HepG2 (cell line): ENCODE results near the gene HOXD4. TPM values are rescaled to one million over a fixed set of nuclear protein-coding genes. Genes with fewer than 3 reads are reported as not detected.

ENCODE experiments used
- ATAC-seq: fragments of 200-7000 bp; cut with Tn5 transposase; 3 replicates; pipeline ENCODE4 v1.9.1; 2020; ENCODE audit warnings: mild to moderate bottlenecking, moderate library complexity
- BruUV-seq: library from RNA; stranded (reverse); fragments of 400-500 nt; replicated peaks from 2 replicates; lab custom pipeline; 2021; lab: Mats Ljungman, UMichigan
- CTCF ChIA-PET: fragments of 300-600 bp; formaldehyde crosslinking; extraction: SDS; loops from one replicate; lab custom pipeline; 2021; ENCODE audit warnings: low total read pairs, inconsistent platforms, low intra/inter-chr PET ratio; lab: Yijun Ruan, JAX
- POLR2A ChIA-PET: fragments of 350-600 bp; sonication (Branson Sonifier 250); formaldehyde crosslinking; loops from one replicate; lab custom pipeline; 2020; ENCODE audit warnings: antibody characterized with exemption, inconsistent platforms; lab: Yijun Ruan, JAX
- DNase-seq: peaks from one replicate; pipeline ENCODE4 v3.0.0-alpha.2; 2015; ENCODE audit warnings: low spot score
- FAIRE-seq: peaks from 3 replicates; lab custom pipeline; 2011; peaks lifted over from hg19 to GRCh38; lab: Jason Lieb, UNC
- H2AFZ ChIP-seq: one replicate; pipeline ENCODE4 v1.6.1; 2011; ENCODE audit warnings: low read length, inconsistent platforms
- H3K27ac ChIP-seq: fragments of 300-600 bp; 3 replicates; pipeline ENCODE4 v1.8.0; 2011; ENCODE audit warnings: mixed run types, mild to moderate bottlenecking, mixed read lengths, low read length, inconsistent platforms; ENCODE audit not compliant: insufficient read depth; ENCODE audit errors: extremely low read length
- H3K27me3 ChIP-seq, 2 experiments: fragments of 200-600 bp in 1 of 2; 2 replicates in 1 of 2; 3 replicates in 1 of 2; pipeline versions ENCODE4 v1.6.0 to v1.8.0; 2011; ENCODE audit warnings: low read length in 2 of 2, mild to moderate bottlenecking in 2 of 2, moderate library complexity in 2 of 2, inconsistent platforms in 1 of 2; ENCODE audit not compliant: insufficient read depth in 2 of 2, control insufficient read depth in 1 of 2
- H3K36me3 ChIP-seq, 2 experiments: fragments of 200-600 bp in 1 of 2; replicated peaks in 1 of 2; 2 replicates in 1 of 2; 3 replicates in 1 of 2; pipeline versions ENCODE4 v1.5.1 to v1.8.0; 2011; ENCODE audit warnings: low read length in 2 of 2, inconsistent platforms in 1 of 2; ENCODE audit not compliant: insufficient read depth in 2 of 2, control insufficient read depth in 1 of 2
- H3K4me1 ChIP-seq: 2 replicates; pipeline ENCODE4 v1.5.1; 2012; ENCODE audit warnings: low read length, inconsistent platforms; ENCODE audit not compliant: insufficient read depth
- H3K4me2 ChIP-seq: 2 replicates; pipeline ENCODE4 v1.6.0; 2011; ENCODE audit warnings: low read depth, low read length, inconsistent platforms
- H3K4me3 ChIP-seq, 3 experiments: fragments of 200-600 bp in 1 of 3; sonication (generic), shearing (Covaris generic) in 1 of 3; replicated peaks in 1 of 3; 2 replicates each; pipeline ENCODE4 v1.5.1; 2011 to 2016; ENCODE audit warnings: low read length in 3 of 3, inconsistent platforms in 2 of 3, low read depth in 2 of 3, mild to moderate bottlenecking in 2 of 3, control low read depth in 1 of 3, mixed read lengths in 1 of 3; ENCODE audit not compliant: insufficient read depth in 1 of 3
- H3K79me2 ChIP-seq: one replicate; pipeline ENCODE4 v1.6.1; 2011; ENCODE audit warnings: low read length, inconsistent platforms; ENCODE audit not compliant: insufficient read depth
- H3K9ac ChIP-seq: 2 replicates; pipeline ENCODE4 v1.6.0; 2011; ENCODE audit warnings: mild to moderate bottlenecking, low read depth, low read length, inconsistent platforms; ENCODE audit not compliant: insufficient read depth
- H3K9me3 ChIP-seq: 2 replicates; pipeline ENCODE4 v1.5.1; 2012; ENCODE audit warnings: mild to moderate bottlenecking, low read length
- H4K20me1 ChIP-seq: 2 replicates; pipeline ENCODE4 v1.6.0; 2011; ENCODE audit warnings: inconsistent platforms, mild to moderate bottlenecking, low read length, moderate library complexity; ENCODE audit not compliant: insufficient read depth
- ARID4A ChIP-seq: sonication (generic); formaldehyde crosslinking; IDR thresholded peaks from 2 replicates; pipeline ENCODE4 v1.5.0; 2020; ENCODE audit warnings: mild to moderate bottlenecking, missing genetic modification reagents, borderline replicate concordance
- CREB1 ChIP-seq, 2 experiments: fragments of 450-650 bp in 1 of 2; IDR thresholded peaks; 2 replicates each; pipeline ENCODE4 v1.6.1; 2016 to 2017; ENCODE audit warnings: control low read depth in 1 of 2, mild to moderate bottlenecking in 1 of 2, missing compliant biosample characterization in 1 of 2, missing genetic modification characterization in 1 of 2
- KMT2B ChIP-seq: IDR thresholded peaks from 2 replicates; pipeline ENCODE4 v1.6.1; 2016; ENCODE audit warnings: missing genetic modification reagents, missing compliant biosample characterization
- NFE2L2 ChIP-seq: fragments of 150-350 bp; IDR thresholded peaks from 2 replicates; pipeline ENCODE4 v1.6.1; 2014; ENCODE audit warnings: low read length
- POLR2G ChIP-seq: fragments of 200-400 bp; formaldehyde crosslinking; IDR thresholded peaks from 2 replicates; pipeline ENCODE4 v1.6.1; 2018; ENCODE audit warnings: mild to moderate bottlenecking, low read depth, low read length, moderate library complexity
- ZBTB1 ChIP-seq: sonication (generic); formaldehyde crosslinking; IDR thresholded peaks from 2 replicates; pipeline ENCODE4 v1.4.0; 2020; ENCODE audit warnings: missing genetic modification reagents, borderline replicate concordance
- ZNF234 ChIP-seq: sonication (generic); formaldehyde crosslinking; conservative IDR thresholded peaks from 2 replicates; pipeline ENCODE4 v1.5.1; 2020; ENCODE audit warnings: mild to moderate bottlenecking, missing genetic modification reagents
- WGBS: methylation state at CpG from one replicate; pipeline ENCODE4 v1.1.6; 2017; ENCODE audit warnings: low lambda C conversion rate; 5-methylcytosine and 5-hydroxymethylcytosine counted together
- in situ Hi-C: cut with HindIII; loops from 2 replicates; pipeline ENCODE4 v1.10.0; 2017; ENCODE audit warnings: low pct_unique_long_range_greater_than_20kb; ENCODE audit not compliant: extremely low pct_ligation_motif_present
- intact Hi-C: fragments of 100-400 bp; cut with micrococcal nuclease; formaldehyde crosslinking; loops from one replicate; pipeline ENCODE4 v1.10.0; 2022; ENCODE audit not compliant: unreplicated experiment
- polyA plus RNA-seq, 8 experiments: library from polyadenylated mRNA; depleted of rRNA in 3 of 8; stranded (reverse) in 7 of 8; unstranded in 1 of 8; fragments of >200 nt; fragmentation: Illumina TruSeq in 4 of 8; extraction: Trizol in 4 of 8; gene quantifications; 2 replicates each; pipeline versions ENCODE4 v1.2.1 to v1.2.3, GENCODE V29; 2011 to 2016; ENCODE audit warnings: low read depth in 4 of 8, missing spikeins in 1 of 8, mixed read lengths in 1 of 8; ENCODE audit not compliant: insufficient read depth in 1 of 8
- total RNA-seq, 5 experiments: library from RNA; depleted of rRNA; stranded (reverse); fragments of >200 nt; fragmentation: Illumina TruSeq; extraction: Trizol; gene quantifications; 2 replicates each; pipeline ENCODE4 v1.2.3, GENCODE V29; 2016; ENCODE audit warnings: low read depth in 1 of 5
- TF ChIP-seq, protein P1 (sequence below): sonication (generic); formaldehyde crosslinking; IDR thresholded peaks from one replicate; pipeline ENCODE4 v1.5.1; 2020; ENCODE audit warnings: mild to moderate bottlenecking, missing genetic modification reagents; ENCODE audit errors: not compliant biosample characterization

The HOXD4 gene
- total and polyA plus RNA-seq, 2 of the 13 experiments (the other 11 are each of a cell fraction or from before 2014, with no cell fraction given), result not detected

- H3K9ac ChIP-seq, result no peak overlapping the region
- TF ChIP-seq ZBTB1 (no peak), POLR2G (no peak), ZNF234 (CRISPR knock-in tag) (no peak), NFE2L2 (no peak), CREB1 (IDR thresholded peaks at IDR 0.05) (no peak), CREB1 (CRISPR knock-in tag; IDR thresholded peaks at IDR 0.05) (no peak), ARID4A (CRISPR knock-in tag) (no peak), KMT2B (CRISPR knock-in tag) (no peak)
- TF ChIP-seq, protein P1, sequence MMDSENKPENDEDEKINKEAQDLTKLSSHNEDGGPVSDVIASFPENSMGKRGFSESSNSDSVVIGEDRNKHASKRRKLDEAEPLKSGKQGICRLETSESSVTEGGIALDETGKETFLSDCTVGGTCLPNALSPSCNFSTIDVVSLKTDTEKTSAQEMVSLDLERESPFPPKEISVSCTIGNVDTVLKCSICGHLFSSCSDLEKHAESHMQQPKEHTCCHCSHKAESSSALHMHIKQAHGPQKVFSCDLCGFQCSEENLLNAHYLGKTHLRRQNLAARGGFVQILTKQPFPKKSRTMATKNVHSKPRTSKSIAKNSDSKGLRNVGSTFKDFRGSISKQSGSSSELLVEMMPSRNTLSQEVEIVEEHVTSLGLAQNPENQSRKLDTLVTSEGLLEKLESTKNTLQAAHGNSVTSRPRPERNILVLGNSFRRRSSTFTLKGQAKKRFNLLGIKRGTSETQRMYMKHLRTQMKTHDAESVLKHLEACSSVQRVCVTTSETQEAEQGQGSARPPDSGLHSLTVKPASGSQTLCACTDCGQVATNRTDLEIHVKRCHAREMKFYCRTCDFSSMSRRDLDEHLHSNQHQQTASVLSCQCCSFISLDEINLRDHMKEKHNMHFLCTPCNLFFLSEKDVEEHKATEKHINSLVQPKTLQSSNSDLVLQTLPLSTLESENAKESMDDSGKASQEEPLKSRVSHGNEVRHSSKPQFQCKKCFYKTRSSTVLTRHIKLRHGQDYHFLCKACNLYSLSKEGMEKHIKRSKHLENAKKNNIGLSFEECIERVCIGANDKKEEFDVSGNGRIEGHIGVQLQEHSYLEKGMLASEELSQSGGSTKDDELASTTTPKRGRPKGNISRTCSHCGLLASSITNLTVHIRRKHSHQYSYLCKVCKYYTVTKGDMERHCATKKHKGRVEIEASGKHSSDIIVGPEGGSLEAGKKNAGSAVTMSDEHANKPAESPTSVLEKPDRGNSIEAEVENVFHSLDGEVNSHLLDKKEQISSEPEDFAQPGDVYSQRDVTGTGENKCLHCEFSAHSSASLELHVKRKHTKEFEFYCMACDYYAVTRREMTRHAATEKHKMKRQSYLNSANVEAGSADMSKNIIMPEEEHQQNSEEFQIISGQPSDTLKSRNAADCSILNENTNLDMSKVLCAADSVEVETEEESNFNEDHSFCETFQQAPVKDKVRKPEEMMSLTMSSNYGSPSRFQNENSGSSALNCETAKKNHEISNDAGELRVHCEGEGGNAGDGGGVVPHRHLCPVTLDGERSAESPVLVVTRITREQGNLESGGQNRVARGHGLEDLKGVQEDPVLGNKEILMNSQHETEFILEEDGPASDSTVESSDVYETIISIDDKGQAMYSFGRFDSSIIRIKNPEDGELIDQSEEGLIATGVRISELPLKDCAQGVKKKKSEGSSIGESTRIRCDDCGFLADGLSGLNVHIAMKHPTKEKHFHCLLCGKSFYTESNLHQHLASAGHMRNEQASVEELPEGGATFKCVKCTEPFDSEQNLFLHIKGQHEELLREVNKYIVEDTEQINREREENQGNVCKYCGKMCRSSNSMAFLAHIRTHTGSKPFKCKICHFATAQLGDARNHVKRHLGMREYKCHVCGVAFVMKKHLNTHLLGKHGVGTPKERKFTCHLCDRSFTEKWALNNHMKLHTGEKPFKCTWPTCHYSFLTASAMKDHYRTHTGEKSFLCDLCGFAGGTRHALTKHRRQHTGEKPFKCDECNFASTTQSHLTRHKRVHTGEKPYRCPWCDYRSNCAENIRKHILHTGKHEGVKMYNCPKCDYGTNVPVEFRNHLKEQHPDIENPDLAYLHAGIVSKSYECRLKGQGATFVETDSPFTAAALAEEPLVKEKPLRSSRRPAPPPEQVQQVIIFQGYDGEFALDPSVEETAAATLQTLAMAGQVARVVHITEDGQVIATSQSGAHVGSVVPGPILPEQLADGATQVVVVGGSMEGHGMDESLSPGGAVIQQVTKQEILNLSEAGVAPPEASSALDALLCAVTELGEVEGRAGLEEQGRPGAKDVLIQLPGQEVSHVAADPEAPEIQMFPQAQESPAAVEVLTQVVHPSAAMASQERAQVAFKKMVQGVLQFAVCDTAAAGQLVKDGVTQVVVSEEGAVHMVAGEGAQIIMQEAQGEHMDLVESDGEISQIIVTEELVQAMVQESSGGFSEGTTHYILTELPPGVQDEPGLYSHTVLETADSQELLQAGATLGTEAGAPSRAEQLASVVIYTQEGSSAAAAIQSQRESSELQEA (CRISPR knock-in tag), result no peak
- TF ChIP-seq, all 625 proteins: peak for 0
- H3K4me2 ChIP-seq, result no peak overlapping the region
- peaks cover 24 to 92% of the 10 kb centered on the region in 2 experiments for H3K27me3 ChIP-seq
- no peaks in the 10 kb centered on the region; the same call in 1 of the 2 replicates for H4K20me1 ChIP-seq
- no peaks in the 10 kb centered on the region for H3K36me3 ChIP-seq
- DNase-seq, result no peak
- no peak for FAIRE-seq
- no peaks in the 10 kb centered on the region for H3K9me3 ChIP-seq
- no TSS peak for BruUV-seq
- H3K4me1 ChIP-seq, result no peaks in the 10 kb centered on the region
- H3K4me3 ChIP-seq, result no peak overlapping the region
- ChIA-PET POLR2A (no interaction called here), CTCF (no interaction called here)
- no peak overlapping the region for H2AFZ ChIP-seq
- in situ Hi-C loops, result no loop called here
- no peak for ATAC-seq
- 70% methylated on average over 47 of the region's 47 CpGs for WGBS
- no peaks in the 10 kb centered on the region for H3K79me2 ChIP-seq
- intact Hi-C loops, result no loop called here
- no peak overlapping the region for H3K27ac ChIP-seq
Measured at GRCh38 chr2:176122052-176122682, 29.2 kb upstream of the HOXD4 start.
